Stomach smooth muscle (tissue), 2 donors: ENCODE data around the gene EFL1.
"Not testable (repeated sequence)": the region's sequence is repeated elsewhere in the genome, so short reads cannot be mapped to it uniquely, and the experiment has no call there.

Experiments used
- H3K27ac ChIP-seq: one replicate; pipeline ENCODE4 v1.7.0; 2013; ENCODE audit warnings: mild to moderate bottlenecking, low read length, inconsistent platforms
- H3K27me3 ChIP-seq, 2 donors: one replicate each; pipeline ENCODE4 v1.7.0; 2013; ENCODE audit warnings: low read length in 2 of 2; ENCODE audit not compliant: insufficient read depth in 2 of 2, control insufficient read depth in 1 of 2
- H3K36me3 ChIP-seq, 2 donors: one replicate each; pipeline ENCODE4 v1.7.0; 2013; ENCODE audit warnings: low read length in 2 of 2; ENCODE audit not compliant: control insufficient read depth in 2 of 2, insufficient read depth in 2 of 2
- H3K4me1 ChIP-seq: one replicate; pipeline ENCODE4 v1.7.0; 2013; ENCODE audit warnings: low read length; ENCODE audit not compliant: control insufficient read depth, insufficient read depth
- H3K4me3 ChIP-seq, 2 donors: one replicate each; pipeline ENCODE4 v1.7.0; 2013; ENCODE audit warnings: low read length in 2 of 2
- H3K9ac ChIP-seq, 2 donors: one replicate each; pipeline ENCODE4 v1.7.0; 2013; ENCODE audit warnings: low read length in 2 of 2, mild to moderate bottlenecking in 1 of 2
- H3K9me3 ChIP-seq, 2 donors: one replicate each; pipeline ENCODE4 v1.7.0; 2013; ENCODE audit warnings: low read length in 2 of 2; ENCODE audit not compliant: control insufficient read depth in 2 of 2
- donor health status: healthy.
- donor health status: Pancreatic carcinoma.

Gene EFL1

GRCh38 chr15:82197733-82198594 is 64.6 kb downstream of the EFL1 start:
- H3K4me3 ChIP-seq, result no peak overlapping the region
- H3K27me3 ChIP-seq, result no peaks in the 10 kb centered on the region
- H3K9me3 ChIP-seq, result no peaks in the 10 kb centered on the region
- H3K36me3 ChIP-seq, result no peaks in the 10 kb centered on the region
- H3K9ac ChIP-seq, result no peak overlapping the region
- H3K4me1 ChIP-seq, result no peaks in the 10 kb centered on the region
- H3K27ac ChIP-seq, result no peak overlapping the region

- Histone ChIP-seq H3K27ac (no peak overlapping the region), H3K9ac (no peak overlapping the region), H3K27me3 (no peaks in the 10 kb centered on the region), H3K4me1 (no peaks in the 10 kb centered on the region), H3K9me3 (no peaks in the 10 kb centered on the region), H3K4me3 (no peak overlapping the region), H3K36me3 (no peaks in the 10 kb centered on the region)
Observed at GRCh38 chr15:82196353-82196752, 66.2 kb downstream of the EFL1 start.

GRCh38 chr15:82195818-82196217 is 66.7 kb downstream of the EFL1 start:
- not testable (repeated sequence) for H3K9ac ChIP-seq, H3K27ac ChIP-seq

GRCh38 chr15:82194488-82194887 is 68.0 kb downstream of the EFL1 start:
- not testable (repeated sequence) for H3K36me3 ChIP-seq, H3K27ac ChIP-seq

More at GRCh38 chr15:82195818-82196217, 66.7 kb downstream of the EFL1 start:
- not testable (repeated sequence) for H3K36me3 ChIP-seq, H3K9me3 ChIP-seq, H3K4me1 ChIP-seq, H3K27me3 ChIP-seq, H3K4me3 ChIP-seq

GRCh38 chr15:82193435-82193834 is 69.1 kb downstream of the EFL1 start:
- H3K9ac ChIP-seq, H3K4me3 ChIP-seq, H3K27ac ChIP-seq, H3K9me3 ChIP-seq, H3K27me3 ChIP-seq, H3K36me3 ChIP-seq, H3K4me1 ChIP-seq: not testable (repeated sequence)

More at GRCh38 chr15:82194488-82194887, 68.0 kb downstream of the EFL1 start:
- not testable (repeated sequence) for H3K4me3 ChIP-seq, H3K9ac ChIP-seq, H3K9me3 ChIP-seq, H3K4me1 ChIP-seq, H3K27me3 ChIP-seq

- H3K9ac ChIP-seq, H3K27me3 ChIP-seq, H3K9me3 ChIP-seq, H3K4me3 ChIP-seq, H3K27ac ChIP-seq, H3K4me1 ChIP-seq, H3K36me3 ChIP-seq: not testable (repeated sequence)
Observed at GRCh38 chr15:82192394-82192793, 70.1 kb downstream of the EFL1 start.

GRCh38 chr15:82186719-82187406 is 75.7 kb downstream of the EFL1 start:
- no peak overlapping the region for H3K4me3 ChIP-seq
- H3K36me3 ChIP-seq, result no peaks in the 10 kb centered on the region
- H3K4me1 ChIP-seq, result no peaks in the 10 kb centered on the region
- no peaks in the 10 kb centered on the region for H3K27me3 ChIP-seq
- H3K27ac ChIP-seq, result no peak overlapping the region
- H3K9me3 ChIP-seq, result no peaks in the 10 kb centered on the region
- no peak overlapping the region for H3K9ac ChIP-seq

- Histone ChIP-seq H3K9me3 (no peaks in the 10 kb centered on the region), H3K9ac (no peak overlapping the region), H3K36me3 (no peaks in the 10 kb centered on the region), H3K4me1 (no peaks in the 10 kb centered on the region), H3K4me3 (no peak overlapping the region), H3K27me3 (no peaks in the 10 kb centered on the region), H3K27ac (no peak overlapping the region)
Observed at GRCh38 chr15:82186161-82186560, 76.4 kb downstream of the EFL1 start.

GRCh38 chr15:82184776-82185175 is 77.8 kb downstream of the EFL1 start:
- Histone ChIP-seq H3K9ac (no peak overlapping the region), H3K4me1 (no peaks in the 10 kb centered on the region), H3K27ac (no peak overlapping the region), H3K27me3 (no peaks in the 10 kb centered on the region), H3K36me3 (no peaks in the 10 kb centered on the region), H3K9me3 (no peaks in the 10 kb centered on the region), H3K4me3 (no peak overlapping the region)

- no peaks in the 10 kb centered on the region for H3K9me3 ChIP-seq
- H3K4me3 ChIP-seq, result no peak overlapping the region
- H3K4me1 ChIP-seq, result no peaks in the 10 kb centered on the region
- no peak overlapping the region for H3K27ac ChIP-seq
- H3K27me3 ChIP-seq, result no peaks in the 10 kb centered on the region
- H3K9ac ChIP-seq, result no peak overlapping the region
- no peaks in the 10 kb centered on the region for H3K36me3 ChIP-seq
Observed at GRCh38 chr15:82184355-82184754, 78.2 kb downstream of the EFL1 start.
